HL-60 (cell line): ENCODE data around the gene ZFP36L1.

Source experiments
- DNase-seq, 2 experiments: peaks; one replicate each; pipeline ENCODE4 v3.0.0-alpha.2; 2010 to 2020; ENCODE audit warnings: low read depth in 1 of 2, low spot score in 1 of 2
- H3K27ac ChIP-seq: fragments of 250-450 bp; sonication (Bioruptor Pico); replicated peaks from 2 replicates; pipeline ENCODE4 v1.5.1; 2020; ENCODE audit warnings: mild to moderate bottlenecking, moderate library complexity
- H3K27me3 ChIP-seq: fragments of 250-450 bp; sonication (Bioruptor Pico); 2 replicates; pipeline ENCODE4 v1.5.1; 2021; ENCODE audit warnings: mild to moderate bottlenecking, moderate library complexity; ENCODE audit not compliant: insufficient read depth, poor library complexity, severe bottlenecking
- H3K4me3 ChIP-seq: replicated peaks from 2 replicates; pipeline ENCODE4 v1.5.1; 2011; ENCODE audit warnings: mild to moderate bottlenecking, control low read depth, low read length; ENCODE audit not compliant: insufficient read depth
- GABPA ChIP-seq: IDR thresholded peaks from 2 replicates; pipeline ENCODE4 v1.6.1; 2012; ENCODE audit warnings: low read depth
- POLR2AphosphoS5 ChIP-seq: IDR thresholded peaks from 2 replicates; pipeline ENCODE4 v1.6.1; 2012; ENCODE audit warnings: low read depth
- SPI1 ChIP-seq: IDR thresholded peaks from 2 replicates; pipeline ENCODE4 v1.6.1; 2012; ENCODE audit warnings: low read depth, mild to moderate bottlenecking, borderline replicate concordance
- TF ChIP-seq, protein P1 (sequence below): IDR thresholded peaks from one replicate; pipeline ENCODE4 v1.5.1; 2011; ENCODE audit warnings: low read length, control low read depth, inconsistent platforms; ENCODE audit not compliant: insufficient read depth
- TF ChIP-seq, protein P2 (sequence below): IDR thresholded peaks from 2 replicates; pipeline ENCODE4 v1.6.1; 2012; ENCODE audit warnings: low read depth; ENCODE audit not compliant: insufficient replicate concordance

The ZFP36L1 gene

DNA sequence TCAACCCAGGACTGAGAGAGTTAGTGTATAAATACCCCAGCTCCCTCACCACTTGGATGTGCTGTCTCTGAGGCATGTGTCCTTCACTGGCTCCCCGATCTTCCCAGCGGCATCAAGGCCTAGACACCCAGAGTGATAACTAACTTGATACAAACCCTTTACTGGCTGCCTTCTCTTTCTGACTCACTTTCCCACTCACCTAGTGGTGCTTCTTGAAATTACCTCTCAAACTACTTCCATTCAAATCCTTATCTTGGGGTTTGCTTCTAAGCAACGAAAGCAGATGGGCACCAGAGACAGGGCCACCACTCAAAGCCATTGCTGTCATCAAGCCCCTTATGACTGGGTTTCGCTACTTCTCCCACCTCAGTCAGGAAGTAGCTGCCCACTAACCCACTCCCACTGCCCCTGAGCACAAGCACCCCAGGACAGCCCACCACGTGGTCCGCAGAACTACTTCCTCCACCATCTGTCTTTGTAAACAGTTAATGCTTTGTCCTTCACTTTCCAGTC is 17.2 kb downstream of the ZFP36L1 start:
- Histone ChIP-seq H3K4me3 (no peak overlapping the region), H3K27me3 (no peaks in the 10 kb centered on the region), H3K27ac (no peak overlapping the region)
- DNase-seq: no peak
- no peak for TF ChIP-seq POLR2AphosphoS5
- TF ChIP-seq SPI1: no peak
- TF ChIP-seq, protein P1, sequence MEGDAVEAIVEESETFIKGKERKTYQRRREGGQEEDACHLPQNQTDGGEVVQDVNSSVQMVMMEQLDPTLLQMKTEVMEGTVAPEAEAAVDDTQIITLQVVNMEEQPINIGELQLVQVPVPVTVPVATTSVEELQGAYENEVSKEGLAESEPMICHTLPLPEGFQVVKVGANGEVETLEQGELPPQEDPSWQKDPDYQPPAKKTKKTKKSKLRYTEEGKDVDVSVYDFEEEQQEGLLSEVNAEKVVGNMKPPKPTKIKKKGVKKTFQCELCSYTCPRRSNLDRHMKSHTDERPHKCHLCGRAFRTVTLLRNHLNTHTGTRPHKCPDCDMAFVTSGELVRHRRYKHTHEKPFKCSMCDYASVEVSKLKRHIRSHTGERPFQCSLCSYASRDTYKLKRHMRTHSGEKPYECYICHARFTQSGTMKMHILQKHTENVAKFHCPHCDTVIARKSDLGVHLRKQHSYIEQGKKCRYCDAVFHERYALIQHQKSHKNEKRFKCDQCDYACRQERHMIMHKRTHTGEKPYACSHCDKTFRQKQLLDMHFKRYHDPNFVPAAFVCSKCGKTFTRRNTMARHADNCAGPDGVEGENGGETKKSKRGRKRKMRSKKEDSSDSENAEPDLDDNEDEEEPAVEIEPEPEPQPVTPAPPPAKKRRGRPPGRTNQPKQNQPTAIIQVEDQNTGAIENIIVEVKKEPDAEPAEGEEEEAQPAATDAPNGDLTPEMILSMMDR: no peak
- TF ChIP-seq, protein P2, sequence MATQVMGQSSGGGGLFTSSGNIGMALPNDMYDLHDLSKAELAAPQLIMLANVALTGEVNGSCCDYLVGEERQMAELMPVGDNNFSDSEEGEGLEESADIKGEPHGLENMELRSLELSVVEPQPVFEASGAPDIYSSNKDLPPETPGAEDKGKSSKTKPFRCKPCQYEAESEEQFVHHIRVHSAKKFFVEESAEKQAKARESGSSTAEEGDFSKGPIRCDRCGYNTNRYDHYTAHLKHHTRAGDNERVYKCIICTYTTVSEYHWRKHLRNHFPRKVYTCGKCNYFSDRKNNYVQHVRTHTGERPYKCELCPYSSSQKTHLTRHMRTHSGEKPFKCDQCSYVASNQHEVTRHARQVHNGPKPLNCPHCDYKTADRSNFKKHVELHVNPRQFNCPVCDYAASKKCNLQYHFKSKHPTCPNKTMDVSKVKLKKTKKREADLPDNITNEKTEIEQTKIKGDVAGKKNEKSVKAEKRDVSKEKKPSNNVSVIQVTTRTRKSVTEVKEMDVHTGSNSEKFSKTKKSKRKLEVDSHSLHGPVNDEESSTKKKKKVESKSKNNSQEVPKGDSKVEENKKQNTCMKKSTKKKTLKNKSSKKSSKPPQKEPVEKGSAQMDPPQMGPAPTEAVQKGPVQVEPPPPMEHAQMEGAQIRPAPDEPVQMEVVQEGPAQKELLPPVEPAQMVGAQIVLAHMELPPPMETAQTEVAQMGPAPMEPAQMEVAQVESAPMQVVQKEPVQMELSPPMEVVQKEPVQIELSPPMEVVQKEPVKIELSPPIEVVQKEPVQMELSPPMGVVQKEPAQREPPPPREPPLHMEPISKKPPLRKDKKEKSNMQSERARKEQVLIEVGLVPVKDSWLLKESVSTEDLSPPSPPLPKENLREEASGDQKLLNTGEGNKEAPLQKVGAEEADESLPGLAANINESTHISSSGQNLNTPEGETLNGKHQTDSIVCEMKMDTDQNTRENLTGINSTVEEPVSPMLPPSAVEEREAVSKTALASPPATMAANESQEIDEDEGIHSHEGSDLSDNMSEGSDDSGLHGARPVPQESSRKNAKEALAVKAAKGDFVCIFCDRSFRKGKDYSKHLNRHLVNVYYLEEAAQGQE: no peak
- TF ChIP-seq GABPA: no peak

DNA sequence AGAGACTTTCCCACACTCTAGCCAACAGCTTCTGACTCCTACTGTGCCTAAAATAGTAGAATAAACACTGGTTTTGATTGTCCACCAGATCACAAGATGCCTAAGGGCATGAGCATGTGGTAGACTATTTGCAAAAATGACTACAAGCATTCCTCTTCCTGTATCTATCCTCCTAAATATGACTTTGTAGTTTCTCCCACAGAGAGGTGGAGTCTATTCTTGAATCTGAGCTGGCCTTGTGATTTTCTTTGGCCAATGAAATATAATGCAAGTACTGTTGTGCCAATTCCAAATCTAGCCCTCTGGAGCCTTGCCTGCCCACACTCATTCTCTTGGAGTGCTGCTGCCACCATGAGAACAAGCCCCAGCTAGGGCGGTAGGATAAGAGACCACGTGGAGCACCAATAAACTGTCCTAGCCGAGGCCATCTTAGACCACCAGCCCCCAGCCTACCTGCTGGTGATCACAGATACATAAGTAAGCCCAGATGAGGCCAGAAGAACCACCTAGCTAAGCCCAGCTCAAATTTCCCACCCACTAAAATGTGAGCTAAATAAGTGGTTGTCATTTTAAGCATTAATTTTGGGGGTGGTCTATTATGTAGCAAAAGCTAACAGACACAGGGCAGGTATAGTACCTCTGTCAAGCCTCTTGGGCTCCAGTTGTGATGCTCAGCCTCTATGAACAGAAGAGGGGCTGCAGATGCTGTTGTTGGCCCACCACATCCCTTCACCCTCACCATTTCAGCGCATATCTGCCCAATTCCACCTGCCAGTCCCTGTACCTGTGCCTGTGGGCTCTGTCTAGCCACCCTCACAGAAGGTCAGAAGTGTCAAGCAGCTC is 17.9 kb downstream of the ZFP36L1 start:
- H3K4me3 ChIP-seq: no peak overlapping the region
- TF ChIP-seq, protein P2: no peak
- no peak overlapping the region for H3K27ac ChIP-seq
- no peaks in the 10 kb centered on the region for H3K27me3 ChIP-seq
- DNase-seq: no peak

DNA sequence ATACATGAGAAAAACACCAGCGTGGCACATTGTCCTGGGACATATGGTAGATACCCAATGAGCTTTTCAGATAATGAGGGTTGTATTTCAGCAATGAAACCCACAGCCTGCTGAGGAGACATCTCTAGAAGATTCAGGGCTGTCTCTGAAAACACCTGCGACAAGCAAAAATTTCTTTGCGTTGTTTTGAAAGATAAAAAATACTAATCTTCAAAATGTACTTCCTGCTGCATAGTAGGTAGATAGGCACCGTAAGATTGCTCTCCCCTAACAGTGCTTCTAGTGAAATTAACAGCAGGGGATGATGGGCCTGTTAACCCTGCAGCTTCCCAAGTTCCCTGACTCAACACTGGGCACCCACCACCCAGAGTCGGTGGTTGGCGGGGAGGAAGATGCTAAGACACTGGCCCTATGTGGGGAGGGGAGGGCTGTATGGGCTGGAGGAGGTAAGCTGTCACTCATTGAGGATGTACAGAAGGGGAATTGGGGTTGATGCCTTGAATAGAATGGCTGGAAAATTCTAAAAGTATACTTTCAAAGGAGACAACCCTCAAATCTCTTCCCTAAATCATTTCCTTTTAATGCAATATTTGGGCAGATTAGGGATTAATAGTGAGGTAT is 20.0 kb downstream of the ZFP36L1 start:
- DNase-seq: no peak
- no peak for TF ChIP-seq SPI1
- no peak for TF ChIP-seq POLR2AphosphoS5
- TF ChIP-seq, protein P2: no peak
- TF ChIP-seq, protein P1: no peak
- no peak overlapping the region for H3K4me3 ChIP-seq
- no peaks in the 10 kb centered on the region for H3K27me3 ChIP-seq
- no peak overlapping the region for H3K27ac ChIP-seq
